Panc1 (cell line): ENCODE measurements around the gene HTR3D. TPM values are rescaled to one million over a fixed set of nuclear protein-coding genes. Genes with fewer than 3 reads are reported as not detected.

ENCODE experiments used
- ATAC-seq: fragments of 200-7000 bp; cut with Tn5 transposase; 2 replicates; pipeline ENCODE4 v1.9.1; 2020; ENCODE audit warnings: mild to moderate bottlenecking, moderate library complexity
- BruUV-seq: library from RNA; stranded (reverse); fragments of 400-500 nt; replicated peaks from 2 replicates; lab custom pipeline; 2021; lab: Mats Ljungman, UMichigan
- CTCF ChIA-PET: fragments of 300-600 bp; sonication (Branson Sonifier 250); formaldehyde crosslinking; loops from one replicate; lab custom pipeline; 2022; ENCODE audit warnings: antibody characterized with exemption; lab: Charles Lee
- POLR2A ChIA-PET: fragments of 300-600 bp; sonication (Branson Sonifier 250); formaldehyde crosslinking; loops from one replicate; lab custom pipeline; 2022; ENCODE audit warnings: antibody characterized with exemption; lab: Charles Lee
- DNase-seq: peaks from one replicate; pipeline ENCODE4 v3.0.0-alpha.2; 2010; ENCODE audit warnings: low read depth, low spot score
- H3K27ac ChIP-seq: 2 replicates; pipeline ENCODE4 v1.5.1; 2011; ENCODE audit warnings: mild to moderate bottlenecking, low read length, inconsistent platforms
- H3K27me3 ChIP-seq: fragments of 200-500 bp; sonication (Bioruptor generic); 2 replicates; pipeline ENCODE4 v1.6.0; 2014; ENCODE audit warnings: low read length, inconsistent platforms; ENCODE audit not compliant: control insufficient read depth, insufficient read depth
- H3K36me3 ChIP-seq: fragments of 200-500 bp; sonication (Bioruptor generic); 2 replicates; pipeline ENCODE4 v1.5.1; 2014; ENCODE audit warnings: inconsistent platforms, mild to moderate bottlenecking, low read length, moderate library complexity; ENCODE audit not compliant: control insufficient read depth, insufficient read depth
- H3K4me1 ChIP-seq: 2 replicates; pipeline ENCODE4 v1.5.1; 2011; ENCODE audit warnings: inconsistent platforms, mild to moderate bottlenecking, low read length, moderate library complexity; ENCODE audit not compliant: control insufficient read depth, insufficient read depth
- H3K4me3 ChIP-seq, 2 experiments: 2 replicates each; pipeline ENCODE4 v1.5.1; 2011 to 2012; ENCODE audit warnings: low read depth in 2 of 2, low read length in 2 of 2, mild to moderate bottlenecking in 2 of 2, inconsistent platforms in 1 of 2, moderate library complexity in 1 of 2
- H3K9me3 ChIP-seq: fragments of 200-500 bp; sonication (Bioruptor generic); 2 replicates; pipeline ENCODE4 v1.5.1; 2014; ENCODE audit warnings: low read depth, mild to moderate bottlenecking, inconsistent platforms, low read length, moderate library complexity; ENCODE audit not compliant: control insufficient read depth, insufficient read depth
- POLR2AphosphoS5 ChIP-seq: IDR thresholded peaks from 2 replicates; pipeline ENCODE4 v1.6.1; 2012; ENCODE audit warnings: mild to moderate bottlenecking, low read depth, low read length, moderate library complexity
- SIN3A ChIP-seq: IDR thresholded peaks from 2 replicates; pipeline ENCODE4 v1.6.1; 2012; ENCODE audit warnings: low read depth, mild to moderate bottlenecking, low read length, moderate library complexity, borderline replicate concordance; ENCODE audit not compliant: insufficient read depth
- TCF7L2 ChIP-seq: IDR thresholded peaks from 2 replicates; pipeline ENCODE4 v1.6.1; 2011; ENCODE audit warnings: mild to moderate bottlenecking, low read depth, low read length, inconsistent platforms
- in situ Hi-C: cut with HindIII; loops from 2 replicates; pipeline ENCODE4 v1.10.0; 2016; ENCODE audit warnings: low sequenced_read_pairs, low pct_unique_long_range_greater_than_20kb
- intact Hi-C: fragments of 100-400 bp; cut with micrococcal nuclease; formaldehyde crosslinking; loops from one replicate; pipeline ENCODE4 v1.10.0; 2022; ENCODE audit not compliant: unreplicated experiment
- total RNA-seq: library from RNA; stranded (reverse); gene quantifications from one replicate; pipeline ENCODE4 v1.2.1, GENCODE V29; 2021; ENCODE audit not compliant: unreplicated experiment
- TF ChIP-seq, protein P1 (sequence below), 2 experiments: IDR thresholded peaks; 2 replicates each; pipeline ENCODE4 v1.6.1; 2011 to 2012; ENCODE audit warnings: low read depth in 2 of 2, control low read depth in 1 of 2, low read length in 1 of 2, mild to moderate bottlenecking in 1 of 2, moderate library complexity in 1 of 2; ENCODE audit not compliant: insufficient read depth in 1 of 2
- TF ChIP-seq, protein P2 (sequence below): fragments of 450-650 bp; IDR thresholded peaks from 2 replicates; pipeline ENCODE4 v1.5.1; 2017; ENCODE audit warnings: mild to moderate bottlenecking

The HTR3D gene
- total RNA-seq, 1 experiment from 2014 or later: not detected

DNA sequence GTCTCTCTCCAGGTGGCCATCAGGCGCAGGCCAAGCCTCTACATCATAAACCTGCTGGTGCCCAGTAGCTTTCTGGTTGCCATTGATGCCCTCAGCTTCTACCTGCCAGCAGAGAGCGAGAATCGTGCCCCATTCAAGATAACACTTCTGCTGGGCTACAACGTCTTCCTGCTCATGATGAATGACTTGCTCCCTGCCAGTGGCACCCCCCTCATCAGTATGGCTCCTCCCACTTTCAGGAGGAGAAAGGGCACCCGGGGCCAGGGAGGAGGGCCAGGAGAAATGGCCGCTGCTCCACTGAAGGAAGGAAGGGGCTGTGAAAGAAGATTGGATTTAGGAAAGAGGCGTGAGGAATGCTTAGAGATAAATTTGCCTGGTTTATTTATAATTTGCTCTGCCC, 27.9 kb downstream of the HTR3D start:
- BruUV-seq: no TSS peak
- POLR2A ChIA-PET: no interaction called here
- intact Hi-C loops (no loop called here), in situ Hi-C loops (no loop called here)
- Histone ChIP-seq H3K4me1 (no peaks in the 10 kb centered on the region), H3K9me3 (no peaks in the 10 kb centered on the region), H3K4me3 (no peak overlapping the region), H3K27me3 (no peaks in the 10 kb centered on the region; the same call in 1 of the 2 replicates), H3K27ac (no peak overlapping the region), H3K36me3 (no peaks in the 10 kb centered on the region)
- no peak for DNase-seq
- no peak for ATAC-seq
- CTCF ChIA-PET: no interaction called here
- TF ChIP-seq POLR2AphosphoS5 (no peak), TCF7L2 (no peak), SIN3A (no peak)
- TF ChIP-seq, protein P1, sequence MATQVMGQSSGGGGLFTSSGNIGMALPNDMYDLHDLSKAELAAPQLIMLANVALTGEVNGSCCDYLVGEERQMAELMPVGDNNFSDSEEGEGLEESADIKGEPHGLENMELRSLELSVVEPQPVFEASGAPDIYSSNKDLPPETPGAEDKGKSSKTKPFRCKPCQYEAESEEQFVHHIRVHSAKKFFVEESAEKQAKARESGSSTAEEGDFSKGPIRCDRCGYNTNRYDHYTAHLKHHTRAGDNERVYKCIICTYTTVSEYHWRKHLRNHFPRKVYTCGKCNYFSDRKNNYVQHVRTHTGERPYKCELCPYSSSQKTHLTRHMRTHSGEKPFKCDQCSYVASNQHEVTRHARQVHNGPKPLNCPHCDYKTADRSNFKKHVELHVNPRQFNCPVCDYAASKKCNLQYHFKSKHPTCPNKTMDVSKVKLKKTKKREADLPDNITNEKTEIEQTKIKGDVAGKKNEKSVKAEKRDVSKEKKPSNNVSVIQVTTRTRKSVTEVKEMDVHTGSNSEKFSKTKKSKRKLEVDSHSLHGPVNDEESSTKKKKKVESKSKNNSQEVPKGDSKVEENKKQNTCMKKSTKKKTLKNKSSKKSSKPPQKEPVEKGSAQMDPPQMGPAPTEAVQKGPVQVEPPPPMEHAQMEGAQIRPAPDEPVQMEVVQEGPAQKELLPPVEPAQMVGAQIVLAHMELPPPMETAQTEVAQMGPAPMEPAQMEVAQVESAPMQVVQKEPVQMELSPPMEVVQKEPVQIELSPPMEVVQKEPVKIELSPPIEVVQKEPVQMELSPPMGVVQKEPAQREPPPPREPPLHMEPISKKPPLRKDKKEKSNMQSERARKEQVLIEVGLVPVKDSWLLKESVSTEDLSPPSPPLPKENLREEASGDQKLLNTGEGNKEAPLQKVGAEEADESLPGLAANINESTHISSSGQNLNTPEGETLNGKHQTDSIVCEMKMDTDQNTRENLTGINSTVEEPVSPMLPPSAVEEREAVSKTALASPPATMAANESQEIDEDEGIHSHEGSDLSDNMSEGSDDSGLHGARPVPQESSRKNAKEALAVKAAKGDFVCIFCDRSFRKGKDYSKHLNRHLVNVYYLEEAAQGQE (IDR thresholded peaks at IDR 0.05; ENCODE audit: insufficient read depth in 1 of 2, low read depth in 2 of 2, low read length in 1 of 2): no peak
- TF ChIP-seq, protein P2, sequence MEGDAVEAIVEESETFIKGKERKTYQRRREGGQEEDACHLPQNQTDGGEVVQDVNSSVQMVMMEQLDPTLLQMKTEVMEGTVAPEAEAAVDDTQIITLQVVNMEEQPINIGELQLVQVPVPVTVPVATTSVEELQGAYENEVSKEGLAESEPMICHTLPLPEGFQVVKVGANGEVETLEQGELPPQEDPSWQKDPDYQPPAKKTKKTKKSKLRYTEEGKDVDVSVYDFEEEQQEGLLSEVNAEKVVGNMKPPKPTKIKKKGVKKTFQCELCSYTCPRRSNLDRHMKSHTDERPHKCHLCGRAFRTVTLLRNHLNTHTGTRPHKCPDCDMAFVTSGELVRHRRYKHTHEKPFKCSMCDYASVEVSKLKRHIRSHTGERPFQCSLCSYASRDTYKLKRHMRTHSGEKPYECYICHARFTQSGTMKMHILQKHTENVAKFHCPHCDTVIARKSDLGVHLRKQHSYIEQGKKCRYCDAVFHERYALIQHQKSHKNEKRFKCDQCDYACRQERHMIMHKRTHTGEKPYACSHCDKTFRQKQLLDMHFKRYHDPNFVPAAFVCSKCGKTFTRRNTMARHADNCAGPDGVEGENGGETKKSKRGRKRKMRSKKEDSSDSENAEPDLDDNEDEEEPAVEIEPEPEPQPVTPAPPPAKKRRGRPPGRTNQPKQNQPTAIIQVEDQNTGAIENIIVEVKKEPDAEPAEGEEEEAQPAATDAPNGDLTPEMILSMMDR: no peak

DNA sequence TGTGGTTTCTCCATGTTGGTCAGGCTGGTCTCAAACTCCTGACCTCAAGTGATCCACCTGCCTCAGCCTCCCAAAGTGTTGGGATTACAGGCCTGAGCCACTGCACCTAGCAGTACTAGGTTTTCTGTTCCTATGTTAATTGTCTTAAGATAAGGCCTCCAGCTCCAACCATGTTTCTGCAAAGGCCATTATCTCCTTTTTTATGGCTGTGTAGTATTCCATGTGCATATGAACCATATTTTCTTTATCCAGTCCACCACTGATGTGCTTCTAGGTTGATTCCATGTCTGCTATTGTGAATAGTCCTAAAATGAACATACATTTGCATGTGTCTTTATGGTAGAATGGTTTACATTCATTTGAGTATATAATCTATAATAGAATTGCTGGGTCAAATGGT, 31.1 kb downstream of the HTR3D start:
- in situ Hi-C loops: no loop called here
- CTCF ChIA-PET: no interaction called here
- Histone ChIP-seq H3K27ac (no peak overlapping the region), H3K36me3 (no peaks in the 10 kb centered on the region), H3K27me3 (no peaks in the 10 kb centered on the region; the same call in 1 of the 2 replicates), H3K4me3 (no peak overlapping the region), H3K4me1 (no peaks in the 10 kb centered on the region), H3K9me3 (no peaks in the 10 kb centered on the region)
- DNase-seq (no peak), ATAC-seq (no peak)
- intact Hi-C loops: no loop called here
- TF ChIP-seq, protein P2: no peak
- TF ChIP-seq POLR2AphosphoS5 (no peak), SIN3A (no peak), TCF7L2 (no peak)
- TF ChIP-seq, protein P1 (IDR thresholded peaks at IDR 0.05; ENCODE audit: insufficient read depth in 1 of 2, low read depth in 2 of 2, low read length in 1 of 2): no peak
- POLR2A ChIA-PET: interaction anchor here (0.6 kb wide), 1 partner anchor 13 kb away, joined by 3 read pairs; no protein-coding TSS in a partner anchor
- no TSS peak for BruUV-seq
